NOMO-1 treated with dmso at 0.1 percent for 144 hours (cell line): ENCODE measurements around the gene MBD6.
A peak's percentile ranks its signal among the peaks of the same experiment; 100 is the strongest.
"Not testable (repeated sequence)": the region's sequence is repeated elsewhere in the genome, so short reads cannot be mapped to it uniquely, and the experiment has no call there.

Experiments used
- DNase-seq: peaks from one replicate; lab custom pipeline; 2025; ENCODE audit not compliant: unreplicated experiment; lab: John Stamatoyannopoulos, UW

The MBD6 gene

DNA sequence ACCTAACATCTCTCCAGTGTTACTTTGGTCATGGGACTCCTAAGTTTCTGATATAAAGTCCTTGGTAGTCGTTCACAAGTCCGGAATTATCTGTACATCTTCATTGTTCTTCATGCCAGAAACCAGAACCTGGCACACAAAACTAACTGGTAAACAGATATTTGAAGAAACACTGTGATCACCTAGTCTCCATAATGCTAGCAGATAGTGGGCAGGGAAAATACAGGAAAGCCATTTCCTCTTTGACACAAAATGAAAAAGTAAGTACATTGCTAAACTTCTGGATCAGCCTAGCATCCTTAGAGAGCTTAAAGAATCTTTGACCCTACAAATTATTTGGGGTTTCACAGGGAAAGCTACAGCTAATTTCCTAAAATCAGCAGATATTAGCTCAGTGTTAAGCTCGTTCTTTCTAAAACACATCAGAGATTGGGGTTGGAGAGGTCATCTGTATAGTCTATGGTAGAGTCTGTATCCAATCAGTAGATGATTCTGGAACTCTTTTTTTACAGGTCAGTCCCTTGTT, 7.2 kb upstream of the MBD6 start:
- no peak for DNase-seq

DNA sequence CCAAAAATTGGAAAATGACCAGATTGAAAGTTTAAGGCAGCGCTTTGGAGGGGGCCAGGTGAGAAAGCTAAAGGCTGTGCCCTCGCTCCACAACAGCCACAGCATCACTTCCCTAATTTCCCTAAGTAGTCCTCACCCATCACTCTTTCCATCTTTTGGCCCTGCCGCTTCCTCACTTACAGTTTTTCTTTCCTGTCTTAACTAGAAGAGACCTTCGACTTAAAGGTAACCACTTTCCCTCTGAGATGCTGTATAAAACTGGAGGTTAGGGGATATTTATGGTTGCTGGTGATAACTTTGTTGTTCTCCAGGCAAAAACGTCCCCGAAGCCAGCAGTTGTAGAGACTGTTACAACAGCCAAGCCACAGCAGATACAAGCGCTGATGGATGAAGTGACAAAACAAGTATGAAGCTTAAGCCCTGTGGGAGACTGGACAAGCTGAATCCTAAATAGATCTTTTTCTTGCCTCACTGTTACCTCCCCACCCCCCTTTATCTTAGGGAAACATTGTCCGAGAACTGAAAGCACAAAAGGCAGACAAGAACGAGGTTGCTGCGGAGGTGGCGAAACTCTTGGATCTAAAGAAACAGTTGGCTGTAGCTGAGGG, 6.6 kb upstream of the MBD6 start:
- DNase-seq = no peak

DNA sequence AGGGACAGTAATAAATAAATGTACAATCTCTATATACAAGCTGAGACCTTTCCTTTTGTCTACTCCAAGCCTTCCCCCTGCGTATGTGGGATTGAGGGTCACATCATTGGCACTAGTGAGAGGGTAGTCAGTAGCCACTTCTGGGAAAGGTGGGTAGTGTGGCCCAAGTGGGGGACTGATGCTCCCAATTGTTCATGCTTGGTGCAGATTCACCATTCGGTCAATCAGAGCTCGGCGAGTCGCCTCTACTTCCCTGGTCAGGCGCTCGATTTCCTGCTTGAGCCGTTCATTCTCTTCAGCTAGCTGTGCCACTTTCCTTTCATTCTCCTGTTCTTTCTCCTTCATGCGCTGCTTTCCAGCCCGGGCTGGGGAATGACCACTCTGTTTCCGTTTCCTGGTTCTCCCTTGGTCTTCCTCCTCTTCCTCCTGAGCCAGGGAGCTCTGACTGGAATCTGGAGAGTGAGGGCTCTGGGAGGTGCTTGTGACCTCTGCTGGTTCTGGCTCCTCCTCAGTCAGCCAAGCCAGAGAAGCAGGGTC, 5.9 kb upstream of the MBD6 start:
- DNase-seq = no peak

DNA sequence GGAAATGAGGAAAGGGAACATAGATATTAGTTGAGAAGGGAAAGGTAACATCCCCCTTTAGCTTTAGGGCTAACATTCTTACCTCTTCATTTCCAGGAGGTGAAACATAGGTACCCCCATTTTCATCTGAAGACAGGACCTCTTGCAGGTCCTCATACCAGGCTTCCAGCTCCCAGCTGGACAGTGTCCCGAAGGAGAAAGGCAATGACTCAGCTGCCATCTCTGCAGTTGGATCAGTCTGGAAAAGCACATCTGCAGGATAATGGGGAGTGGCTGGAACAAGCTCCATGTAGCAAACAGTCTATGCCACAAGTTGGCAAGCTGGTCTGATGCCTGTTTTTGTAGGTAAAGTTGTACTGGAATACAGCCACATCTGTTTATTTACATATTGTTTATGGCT, 5.4 kb upstream of the MBD6 start:
- no peak for DNase-seq

DNA sequence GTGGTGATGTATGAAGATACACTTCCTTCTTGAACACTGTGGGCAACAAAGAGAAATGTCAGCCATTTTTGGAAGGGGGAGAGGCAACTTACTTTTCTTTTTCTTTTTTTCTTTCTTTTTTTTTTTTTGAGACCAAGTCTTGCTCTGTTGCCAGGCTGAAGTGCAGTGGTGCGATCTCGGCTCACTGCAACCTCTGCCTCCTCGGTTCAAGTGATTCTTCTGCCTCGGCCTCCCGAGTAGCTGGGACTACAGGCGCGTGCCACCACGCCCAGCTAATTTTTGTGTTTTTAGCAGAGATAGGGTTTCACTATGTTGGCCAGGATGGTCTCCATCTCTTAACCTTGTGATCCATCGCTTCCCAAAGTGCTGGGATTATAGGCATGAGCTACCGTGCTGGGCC, 4.9 kb upstream of the MBD6 start:
- DNase-seq = not testable (repeated sequence)

DNA sequence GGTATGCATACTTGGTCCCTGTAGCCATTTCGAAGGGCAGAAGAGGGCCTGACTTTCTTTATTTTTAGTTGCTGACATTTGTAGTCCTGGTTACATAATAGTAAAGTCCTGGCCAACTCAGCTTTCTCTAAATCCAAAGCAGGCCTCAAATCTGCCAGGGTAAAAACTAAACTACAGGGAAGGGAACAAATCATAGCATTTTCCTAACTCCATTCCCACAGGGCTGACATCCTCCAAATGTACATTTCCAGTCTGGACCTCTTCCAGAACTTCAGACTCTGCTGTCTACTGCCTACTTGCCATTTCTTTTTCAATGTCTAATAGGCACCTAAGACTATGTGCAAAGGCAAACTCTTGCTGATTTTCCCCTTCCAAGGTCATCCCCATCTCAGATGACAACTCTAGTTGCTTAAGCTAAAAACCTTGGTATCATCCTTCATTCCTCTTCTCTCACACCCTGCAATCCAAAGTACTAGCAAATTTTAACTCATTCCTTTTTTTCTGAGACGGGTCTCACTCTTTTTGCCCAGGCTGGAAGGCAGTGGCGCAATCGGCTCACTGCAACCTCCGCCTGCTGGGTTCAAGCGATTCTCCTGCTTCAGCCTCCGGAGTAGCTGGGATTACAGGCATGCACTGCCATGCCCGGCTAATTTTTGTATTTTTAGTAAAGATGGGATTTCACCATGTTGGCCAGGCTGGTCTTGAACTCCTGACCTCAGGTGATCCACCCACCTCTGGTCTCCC, 4.3 kb upstream of the MBD6 start:
- no peak for DNase-seq

DNA sequence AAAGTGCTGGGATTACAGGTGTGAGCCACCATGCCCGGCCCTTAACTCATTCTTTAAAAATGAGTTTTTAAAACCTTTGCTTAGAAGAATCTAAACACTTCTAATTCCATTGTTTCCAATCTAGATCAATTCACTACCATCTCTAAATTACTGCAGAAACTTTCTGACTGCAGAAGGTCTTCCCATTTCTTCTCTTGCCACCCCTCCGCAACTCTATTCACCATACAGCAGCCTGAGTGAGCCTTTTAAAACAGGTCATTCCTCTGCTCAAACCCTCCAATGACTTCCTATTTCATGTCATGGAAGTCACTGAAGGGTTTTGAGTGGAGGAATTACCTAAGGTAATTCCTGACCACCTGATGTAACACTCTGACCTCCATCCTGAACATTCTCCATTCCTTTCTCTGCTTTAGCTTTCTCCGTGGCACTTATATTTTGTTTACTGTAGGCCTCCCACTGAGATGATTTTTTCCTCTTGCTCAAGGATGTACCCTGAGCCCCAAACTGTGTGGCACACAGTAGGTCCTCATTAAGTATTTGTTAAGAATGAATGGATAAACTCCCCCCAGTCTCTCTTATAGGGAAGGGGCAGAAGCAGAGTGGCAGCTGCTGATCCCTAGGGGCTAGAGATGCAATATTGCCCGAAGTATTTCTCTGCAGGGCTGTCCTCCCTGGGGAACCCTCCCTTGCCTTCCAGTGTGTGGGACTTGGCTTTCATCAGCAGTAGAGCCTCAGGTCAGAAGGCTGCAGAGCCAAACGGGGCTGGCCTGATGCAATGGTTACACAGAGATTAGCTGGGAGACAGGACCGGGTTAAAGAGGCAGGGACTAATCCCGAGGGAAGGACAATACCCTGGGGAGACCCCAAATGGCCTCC, 3.5 kb upstream of the MBD6 start:
- DNase-seq = no peak

DNA sequence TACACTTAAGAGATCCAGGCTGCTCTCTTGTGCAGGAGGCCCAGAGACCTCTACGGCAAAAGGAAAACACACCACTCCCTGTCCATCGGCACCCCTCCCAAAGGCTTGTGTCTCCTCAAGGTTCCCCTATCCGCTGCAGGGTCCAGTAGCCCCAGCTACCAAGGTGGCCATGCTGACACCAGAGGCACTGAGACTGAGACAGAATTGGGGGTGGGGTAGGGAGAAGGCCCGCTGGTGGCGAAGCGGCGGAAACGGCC, 2.9 kb upstream of the MBD6 start:
- no peak for DNase-seq

DNA sequence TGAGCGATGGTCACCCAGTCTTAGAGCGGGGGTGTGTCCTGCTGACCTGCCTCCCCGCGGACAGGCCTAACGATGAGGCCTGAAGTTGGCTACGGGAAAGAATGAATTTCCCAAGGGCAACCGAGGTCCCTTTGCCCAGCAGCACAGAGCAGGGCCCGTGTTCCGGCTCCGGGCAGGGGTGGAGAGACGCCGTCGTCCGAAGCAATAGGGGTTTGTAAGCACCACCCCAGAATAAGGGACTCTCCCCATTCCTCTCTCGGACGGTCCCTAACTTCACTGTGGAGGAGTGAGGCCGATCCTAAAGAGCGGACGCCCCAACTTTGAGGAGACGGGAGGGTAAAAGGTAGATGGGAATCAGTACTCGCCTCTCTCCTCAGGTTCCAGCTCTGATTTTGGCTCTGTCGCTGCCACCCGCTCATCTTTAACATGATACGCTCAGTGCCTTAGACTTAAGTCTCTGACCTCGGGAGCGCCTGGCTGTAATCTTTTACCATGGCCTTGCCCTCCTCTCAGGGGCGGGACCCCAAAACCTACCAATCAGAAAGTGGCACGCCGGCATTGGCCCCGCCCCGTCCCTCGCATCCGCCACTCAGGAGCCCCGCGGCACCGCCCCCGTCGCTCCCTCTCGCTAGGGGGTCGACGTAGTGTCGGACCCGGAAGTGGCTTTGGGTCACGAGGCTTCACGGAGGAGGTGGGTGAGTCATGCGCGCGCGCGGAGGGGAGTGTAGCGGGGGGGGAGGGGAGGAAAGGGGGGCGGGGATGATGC, 2.4 kb upstream of the MBD6 start, which contains the start of gene DDIT3:
TSS of gene DDIT3 (minus strand) at position 462 of the 766 bp plus-strand sequence. CDS start 3,108 bp downstream, outside the sequence.
- peak; percentile 93 for DNase-seq

DNA sequence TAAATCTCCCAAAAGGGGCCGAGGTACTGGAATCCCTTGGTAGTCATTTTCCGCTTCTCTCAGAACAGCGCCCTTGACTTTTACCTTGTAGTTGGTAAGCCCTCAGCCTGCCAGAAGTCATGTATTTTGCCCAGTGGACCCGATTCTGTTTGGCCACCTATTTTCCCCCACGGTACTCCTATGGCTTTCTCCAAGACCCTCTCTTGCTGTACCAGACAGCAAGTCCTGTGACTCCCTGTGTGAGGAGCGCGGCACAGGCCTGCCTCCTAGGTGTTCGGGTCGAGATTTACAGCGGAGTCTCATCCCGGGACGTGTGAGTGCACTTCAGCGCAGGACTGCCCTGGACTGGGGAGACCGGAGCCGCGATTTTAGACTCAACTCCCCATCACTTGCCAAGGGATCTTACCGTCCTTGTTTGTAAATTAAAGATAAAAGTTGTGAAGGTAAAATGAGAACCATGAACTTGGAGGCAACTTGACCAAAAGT, 1.1 kb upstream of the MBD6 start:
- DNase-seq = no peak

DNA sequence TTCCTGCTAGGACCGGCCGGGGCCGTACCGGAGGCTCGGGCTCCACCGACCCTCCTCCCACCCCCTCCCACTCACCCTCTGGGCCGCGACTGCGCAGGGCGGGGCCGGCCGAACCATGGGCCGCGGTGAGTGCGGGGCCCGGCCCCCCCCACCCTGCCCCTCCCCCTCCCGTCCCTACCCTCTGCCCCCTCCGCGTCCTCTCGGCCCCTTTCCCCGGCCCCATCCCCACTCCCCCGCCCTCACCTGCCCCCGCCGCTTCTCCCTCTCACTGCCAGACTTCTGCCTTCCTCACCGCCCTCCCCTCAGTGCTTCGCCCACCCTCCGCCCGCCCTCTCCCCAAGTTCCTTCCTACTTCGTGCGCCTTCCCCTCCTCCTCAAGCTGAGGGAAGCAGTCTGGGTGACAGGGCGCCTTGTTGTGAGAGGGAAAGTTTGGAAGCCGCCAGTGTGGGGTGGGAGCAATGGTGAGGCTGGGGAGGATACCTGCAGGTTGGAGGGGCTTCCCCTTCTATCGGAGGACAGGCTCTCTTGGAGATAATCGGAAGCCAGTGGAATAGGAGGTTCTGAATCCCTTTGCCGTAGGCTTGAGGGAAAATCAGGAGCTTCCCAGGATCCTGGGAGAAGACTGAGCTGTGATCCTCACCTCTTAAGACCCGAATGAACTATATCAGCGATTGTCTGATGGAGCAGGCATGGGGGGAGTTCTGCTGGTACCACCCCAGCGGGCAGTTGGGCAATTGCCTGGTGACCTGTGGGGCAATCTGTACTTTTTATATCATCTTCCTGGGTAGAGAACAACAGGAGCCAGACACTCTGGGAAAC, 472 bp downstream of the MBD6 start:
- peak; percentile 80 for DNase-seq

DNA sequence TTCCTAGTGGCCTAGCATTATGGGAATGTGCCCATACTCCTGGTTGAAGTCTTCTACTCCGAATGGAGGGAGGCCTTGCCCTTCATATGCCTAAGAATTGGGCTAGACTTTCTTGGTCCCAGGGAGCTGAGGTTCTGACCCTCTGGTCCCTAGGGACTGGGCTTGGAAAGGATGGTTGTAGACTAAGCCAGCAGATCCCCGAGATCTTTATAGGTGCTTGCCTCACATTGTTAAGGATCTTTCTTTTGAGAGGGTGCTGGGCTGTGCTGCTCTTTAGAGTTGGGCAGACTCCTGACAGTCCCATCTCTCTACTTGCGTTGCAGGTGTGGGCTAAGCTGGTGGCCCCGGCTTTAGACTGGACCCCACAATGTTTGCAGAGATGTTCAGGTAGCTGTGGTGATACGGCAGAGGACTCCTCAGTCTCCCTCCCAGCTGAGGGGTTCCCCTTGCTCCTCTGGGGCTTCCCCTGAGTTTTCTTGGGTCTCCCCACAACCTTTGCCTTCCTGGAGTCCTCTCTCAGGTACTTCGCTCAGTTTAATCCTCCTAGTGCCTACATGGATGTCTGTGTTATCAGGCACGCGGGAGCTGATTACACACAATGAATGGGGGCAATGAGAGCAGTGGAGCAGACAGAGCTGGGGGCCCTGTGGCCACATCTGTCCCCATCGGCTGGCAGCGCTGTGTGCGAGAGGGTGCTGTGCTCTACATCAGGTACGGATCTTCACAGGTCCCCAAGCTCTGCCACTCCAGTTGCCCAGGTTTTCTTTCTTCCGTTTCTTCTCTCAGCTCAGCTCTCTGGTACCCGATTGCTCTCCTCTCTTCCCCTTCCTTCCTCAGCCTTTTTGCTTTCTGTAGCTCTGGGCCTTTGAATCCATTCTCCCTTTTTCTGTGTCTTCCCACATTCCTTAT, 1.3 kb downstream of the MBD6 start:
- DNase-seq = no peak

DNA sequence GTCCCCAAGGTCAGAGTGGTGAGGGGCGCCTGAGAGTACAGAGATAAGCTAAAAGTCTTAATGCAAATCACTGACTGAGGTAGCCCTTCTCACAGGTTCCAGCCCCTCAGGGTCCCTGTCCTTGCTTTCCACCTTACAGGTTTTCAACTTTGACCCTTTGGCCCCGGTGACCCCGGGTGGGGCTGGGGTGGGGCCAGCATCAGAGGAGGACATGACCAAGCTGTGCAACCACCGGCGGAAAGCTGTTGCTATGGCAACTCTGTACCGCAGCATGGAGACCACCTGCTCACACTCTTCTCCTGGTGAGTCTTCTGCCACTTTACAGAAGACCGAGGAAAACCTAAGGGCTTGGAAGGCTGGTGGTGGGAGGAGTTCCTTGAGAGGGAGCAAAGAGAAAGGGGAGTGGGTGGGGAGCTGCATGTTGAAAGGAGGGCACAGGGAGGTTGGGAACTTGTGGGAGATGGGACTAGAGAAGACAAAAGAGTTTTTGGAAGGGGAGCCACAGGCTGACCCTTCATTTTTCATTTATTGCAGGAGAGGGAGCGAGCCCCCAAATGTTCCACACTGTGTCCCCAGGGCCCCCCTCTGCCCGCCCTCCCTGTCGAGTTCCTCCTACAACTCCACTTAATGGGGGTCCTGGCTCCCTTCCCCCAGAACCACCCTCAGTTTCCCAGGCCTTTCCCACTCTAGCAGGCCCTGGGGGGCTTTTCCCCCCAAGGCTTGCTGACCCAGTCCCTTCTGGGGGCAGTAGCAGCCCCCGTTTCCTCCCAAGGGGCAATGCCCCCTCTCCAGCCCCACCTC, 2.4 kb downstream of the MBD6 start:
- DNase-seq = no peak

DNA sequence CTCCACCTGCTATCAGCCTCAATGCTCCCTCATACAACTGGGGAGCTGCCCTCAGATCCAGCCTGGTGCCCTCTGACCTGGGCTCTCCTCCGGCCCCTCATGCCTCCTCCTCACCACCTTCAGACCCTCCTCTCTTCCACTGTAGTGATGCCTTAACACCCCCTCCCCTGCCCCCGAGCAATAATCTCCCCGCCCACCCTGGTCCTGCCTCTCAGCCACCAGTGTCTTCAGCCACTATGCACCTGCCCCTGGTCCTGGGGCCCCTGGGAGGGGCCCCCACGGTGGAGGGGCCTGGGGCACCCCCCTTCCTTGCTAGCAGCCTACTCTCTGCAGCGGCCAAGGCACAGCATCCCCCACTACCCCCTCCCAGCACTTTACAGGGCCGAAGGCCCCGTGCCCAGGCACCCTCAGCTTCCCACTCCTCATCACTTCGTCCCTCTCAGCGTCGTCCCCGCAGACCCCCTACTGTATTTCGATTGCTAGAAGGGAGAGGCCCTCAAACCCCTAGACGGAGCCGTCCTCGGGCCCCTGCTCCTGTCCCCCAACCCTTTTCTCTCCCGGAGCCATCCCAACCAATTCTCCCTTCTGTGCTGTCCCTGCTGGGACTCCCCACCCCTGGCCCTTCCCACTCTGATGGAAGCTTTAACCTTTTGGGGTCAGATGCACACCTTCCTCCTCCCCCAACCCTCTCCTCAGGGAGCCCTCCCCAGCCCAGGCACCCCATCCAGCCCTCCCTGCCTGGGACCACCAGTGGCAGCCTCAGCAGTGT, 3.2 kb downstream of the MBD6 start:
- DNase-seq = no peak

DNA sequence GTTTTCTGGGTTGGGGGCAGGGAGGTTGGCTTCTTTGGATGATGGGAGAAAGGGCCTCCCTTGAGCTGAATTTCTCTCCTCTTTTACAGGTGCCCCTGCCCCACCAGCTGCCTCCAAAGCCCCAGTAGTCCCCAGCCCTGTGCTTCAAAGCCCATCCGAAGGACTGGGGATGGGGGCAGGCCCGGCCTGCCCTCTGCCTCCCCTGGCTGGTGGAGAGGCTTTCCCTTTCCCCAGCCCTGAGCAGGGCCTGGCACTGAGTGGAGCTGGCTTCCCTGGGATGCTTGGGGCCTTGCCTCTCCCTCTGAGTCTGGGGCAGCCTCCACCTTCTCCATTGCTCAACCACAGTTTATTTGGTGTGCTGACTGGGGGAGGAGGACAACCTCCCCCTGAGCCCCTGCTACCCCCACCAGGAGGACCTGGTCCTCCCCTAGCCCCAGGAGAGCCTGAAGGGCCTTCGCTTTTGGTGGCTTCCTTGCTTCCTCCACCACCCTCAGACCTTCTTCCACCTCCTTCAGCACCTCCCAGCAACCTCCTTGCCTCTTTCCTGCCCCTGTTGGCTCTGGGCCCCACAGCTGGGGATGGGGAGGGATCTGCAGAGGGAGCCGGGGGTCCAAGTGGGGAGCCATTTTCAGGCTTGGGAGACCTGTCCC, 4.0 kb downstream of the MBD6 start:
- DNase-seq = no peak

DNA sequence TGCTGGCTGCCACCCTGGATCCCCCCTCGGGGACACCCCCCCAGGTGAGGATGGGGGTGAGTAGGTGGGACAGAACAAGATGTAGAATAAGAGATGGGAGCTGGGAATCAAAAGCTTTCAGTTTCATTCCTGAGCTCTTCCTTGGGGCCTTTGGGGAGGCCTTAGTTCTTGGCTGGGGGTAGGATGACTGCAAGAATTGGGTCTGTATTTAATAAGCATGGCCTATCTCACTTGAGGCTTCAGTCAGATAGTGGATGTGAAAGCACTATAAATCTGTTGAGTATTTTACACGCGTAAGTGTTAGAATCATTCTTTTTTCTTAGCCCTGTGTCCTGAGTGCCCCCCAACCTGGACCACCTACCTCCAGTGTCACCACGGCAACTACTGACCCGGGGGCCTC, 4.6 kb downstream of the MBD6 start:
- no peak for DNase-seq

DNA sequence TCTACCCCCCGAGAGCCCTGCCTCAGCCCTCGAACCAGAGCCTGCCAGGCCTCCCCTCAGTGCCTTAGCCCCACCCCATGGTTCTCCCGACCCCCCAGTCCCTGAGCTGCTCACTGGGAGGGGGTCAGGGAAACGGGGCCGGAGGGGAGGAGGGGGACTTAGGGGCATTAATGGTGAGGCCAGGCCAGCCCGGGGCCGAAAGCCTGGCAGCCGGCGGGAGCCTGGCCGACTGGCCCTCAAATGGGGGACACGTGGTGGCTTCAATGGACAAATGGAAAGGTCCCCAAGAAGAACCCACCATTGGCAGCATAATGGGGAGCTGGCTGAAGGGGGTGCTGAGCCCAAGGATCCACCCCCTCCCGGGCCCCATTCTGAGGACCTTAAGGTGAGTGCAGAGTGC, 5.6 kb downstream of the MBD6 start:
- no peak for DNase-seq
